Thoracic aorta (tissue), 2 donors: Measurements from ENCODE around the gene SMAD6. TPM values are rescaled to one million over a fixed set of nuclear protein-coding genes. Genes with fewer than 3 reads are reported as not detected.

Source experiments
- ATAC-seq: fragments of 150-250 bp; one replicate; pipeline ENCODE4 v1.8.0; 2017; ENCODE audit warnings: low read depth; ENCODE audit not compliant: insufficient number of reproducible peaks, low FRiP score
- DNase-seq: peaks from one replicate; pipeline ENCODE4 v3.0.0-alpha.2; 2020; ENCODE audit warnings: low spot score
- H3K27ac ChIP-seq, 2 donors: fragments of 200-600 bp; sonication (generic); 1 replicate in 1 of 2; 2 replicates in 1 of 2; pipeline ENCODE4 v1.5.1; 2016; ENCODE audit warnings: mild to moderate bottlenecking in 2 of 2, moderate library complexity in 2 of 2
- H3K27me3 ChIP-seq: fragments of 200-600 bp; sonication (generic); replicated peaks from 2 replicates; pipeline ENCODE4 v1.6.0; 2016; ENCODE audit warnings: mild to moderate bottlenecking; ENCODE audit not compliant: insufficient read depth
- H3K36me3 ChIP-seq: fragments of 200-600 bp; sonication (generic); one replicate; pipeline ENCODE4 v1.5.1; 2016
- H3K4me1 ChIP-seq, 2 donors: fragments of 200-600 bp; sonication (generic); 1 replicate in 1 of 2; 2 replicates in 1 of 2; pipeline versions ENCODE4 v1.5.1 to v1.6.0; 2016; ENCODE audit warnings: low read depth in 2 of 2, mild to moderate bottlenecking in 1 of 2; ENCODE audit not compliant: control insufficient read depth in 1 of 2
- H3K4me3 ChIP-seq: fragments of 200-600 bp; sonication (generic); 2 replicates; pipeline ENCODE4 v1.5.1; 2016; ENCODE audit warnings: mild to moderate bottlenecking
- H3K9me3 ChIP-seq: fragments of 200-600 bp; sonication (generic); 2 replicates; pipeline ENCODE4 v1.5.1; 2016
- CTCF ChIP-seq: fragments of 200-600 bp; sonication (generic); IDR thresholded peaks from one replicate; pipeline ENCODE4 v1.5.1; 2019; ENCODE audit warnings: antibody characterized with exemption
- total RNA-seq, 2 donors: library from RNA; depleted of rRNA; stranded (reverse); fragments of >200 nt; gene quantifications; one replicate each; pipeline versions ENCODE4 v1.1.0 to v1.2.3, GENCODE V29; 2016

The SMAD6 gene
- total RNA-seq, 2 donors from 2014 or later: 73.3 to 113 TPM

- TF ChIP-seq CTCF: no peak
- peak overlapping the region in 1 of 2 donors; percentile 57 for H3K27ac ChIP-seq
- peaks cover 4% of the 10 kb centered on the region for H3K36me3 ChIP-seq
- H3K9me3 ChIP-seq: no peaks in the 10 kb centered on the region
- no peak overlapping the region for H3K4me3 ChIP-seq
- no peak for ATAC-seq
- H3K4me1 ChIP-seq: peaks cover 37 to 98% of the 10 kb centered on the region in 2 donors
- no peaks in the 10 kb centered on the region for H3K27me3 ChIP-seq
- DNase-seq: no peak
These were observed 22.9 kb downstream of the SMAD6 start for GRCh38 chr15:66724732-66725463.

GRCh38 chr15:66725464-66725785 lies 23.4 kb downstream of the SMAD6 start:
- no peaks in the 10 kb centered on the region for H3K9me3 ChIP-seq
- peaks cover 40 to 98% of the 10 kb centered on the region in 2 donors for H3K4me1 ChIP-seq
- TF ChIP-seq CTCF: no peak
- ATAC-seq (no peak), DNase-seq (no peak)
- H3K36me3 ChIP-seq: peaks cover 4% of the 10 kb centered on the region
- peak overlapping the region; percentile 38 to 57 for H3K27ac ChIP-seq
- no peaks in the 10 kb centered on the region for H3K27me3 ChIP-seq
- H3K4me3 ChIP-seq: no peak overlapping the region

GRCh38 chr15:66726386-66726785 lies 24.4 kb downstream of the SMAD6 start:
- ATAC-seq (no peak), DNase-seq (no peak)
- peaks cover 37 to 93% of the 10 kb centered on the region in 2 donors for H3K4me1 ChIP-seq
- no peak for TF ChIP-seq CTCF
- no peak overlapping the region for H3K4me3 ChIP-seq
- no peaks in the 10 kb centered on the region for H3K27me3 ChIP-seq
- peaks cover 2% of the 10 kb centered on the region for H3K36me3 ChIP-seq
- peak overlapping the region; percentile 41 to 57 for H3K27ac ChIP-seq
- no peaks in the 10 kb centered on the region for H3K9me3 ChIP-seq

- peak overlapping the region; percentile 79 to 89 for H3K27ac ChIP-seq
- no peaks in the 10 kb centered on the region for H3K9me3 ChIP-seq
- TF ChIP-seq CTCF: no peak
- no peak for ATAC-seq
- H3K4me1 ChIP-seq: peaks cover 20 to 87% of the 10 kb centered on the region in 2 donors
- DNase-seq: no peak
- no peaks in the 10 kb centered on the region for H3K36me3 ChIP-seq
- no peaks in the 10 kb centered on the region for H3K27me3 ChIP-seq
- peak overlapping the region; percentile 64 for H3K4me3 ChIP-seq
These were observed 27.4 kb downstream of the SMAD6 start for GRCh38 chr15:66729331-66729951.

GRCh38 chr15:66730168-66731021 lies 28.4 kb downstream of the SMAD6 start:
- ATAC-seq (no peak), DNase-seq (no peak)
- H3K4me3 ChIP-seq: peak overlapping the region; percentile 64
- no peak for TF ChIP-seq CTCF
- peak overlapping the region; percentile 79 to 89 for H3K27ac ChIP-seq
- H3K36me3 ChIP-seq: no peaks in the 10 kb centered on the region
- H3K9me3 ChIP-seq: no peaks in the 10 kb centered on the region
- no peaks in the 10 kb centered on the region for H3K27me3 ChIP-seq
- peaks cover 21 to 87% of the 10 kb centered on the region in 2 donors for H3K4me1 ChIP-seq
